GM23338 (cell line): ENCODE results near the gene OR1K1.

Source experiments
- CTCF ChIP-seq, 2 experiments: fragments of 200-600 bp in 1 of 2; sonication (generic) in 1 of 2; conservative IDR thresholded peaks; 2 replicates each; pipeline versions ENCODE4 v1.5.1 to v1.6.1; 2016 to 2017; ENCODE audit warnings: antibody characterized with exemption in 2 of 2, low read depth in 2 of 2, mild to moderate bottlenecking in 2 of 2, moderate library complexity in 1 of 2
- ETS1 ChIP-seq: IDR thresholded peaks from 2 replicates; pipeline ENCODE4 v1.6.1; 2016; ENCODE audit warnings: antibody characterized with exemption
- EZH2 ChIP-seq: fragments of 200-600 bp; sonication (generic); IDR thresholded peaks from one replicate; pipeline ENCODE4 v1.8.0; 2017; ENCODE audit warnings: antibody characterized with exemption, mild to moderate bottlenecking, low read depth; ENCODE audit not compliant: unreplicated experiment
- POLR2AphosphoS5 ChIP-seq: IDR thresholded peaks from 2 replicates; pipeline ENCODE4 v1.6.1; 2016; ENCODE audit warnings: antibody characterized with exemption, low read depth
- REST ChIP-seq: IDR thresholded peaks from one replicate; pipeline ENCODE4 v1.6.1; 2018; ENCODE audit warnings: antibody characterized with exemption; ENCODE audit not compliant: unreplicated experiment

- TF ChIP-seq CTCF (conservative IDR thresholded peaks at IDR 0.05; ENCODE audit: low read depth in 2 of 2) (no peak), ETS1 (no peak), EZH2 (no peak), POLR2AphosphoS5 (no peak), REST (no peak)
These were observed 14.7 kb upstream of the OR1K1 start for GRCh38 chr9:122785269-122785668.
